Kidney epithelial cell (primary cell): ENCODE measurements around the gene MEIOB. TPM values are rescaled to one million over a fixed set of nuclear protein-coding genes. Genes with fewer than 3 reads are reported as not detected.

Experiments
- DNase-seq: peaks from one replicate; pipeline ENCODE4 v3.0.0-alpha.2; 2010; ENCODE audit warnings: low read depth
- H3K27me3 ChIP-seq: 2 replicates; pipeline ENCODE4 v1.6.0; 2011; ENCODE audit warnings: low read length; ENCODE audit not compliant: control insufficient read depth, insufficient read depth
- H3K36me3 ChIP-seq: 2 replicates; pipeline ENCODE4 v1.5.1; 2011; ENCODE audit warnings: low read length; ENCODE audit not compliant: control insufficient read depth, insufficient read depth
- H3K4me3 ChIP-seq: 2 replicates; pipeline ENCODE4 v1.5.1; 2011; ENCODE audit warnings: low read depth, mild to moderate bottlenecking, control low read depth, low read length
- total RNA-seq: library from RNA; depleted of rRNA; stranded (reverse); fragments of >200 nt; gene quantifications from 2 replicates; pipeline ENCODE4 v1.2.3, GENCODE V29; 2015
- TF ChIP-seq, protein P1 (sequence below): IDR thresholded peaks from 2 replicates; pipeline ENCODE4 v1.5.1; 2011; ENCODE audit warnings: mild to moderate bottlenecking, moderate library complexity, low read length, control low read depth, inconsistent platforms; ENCODE audit not compliant: insufficient read depth, poor library complexity, severe bottlenecking

The MEIOB gene
- total RNA-seq, 1 donor from 2014 or later, result 6.2 TPM

DNA sequence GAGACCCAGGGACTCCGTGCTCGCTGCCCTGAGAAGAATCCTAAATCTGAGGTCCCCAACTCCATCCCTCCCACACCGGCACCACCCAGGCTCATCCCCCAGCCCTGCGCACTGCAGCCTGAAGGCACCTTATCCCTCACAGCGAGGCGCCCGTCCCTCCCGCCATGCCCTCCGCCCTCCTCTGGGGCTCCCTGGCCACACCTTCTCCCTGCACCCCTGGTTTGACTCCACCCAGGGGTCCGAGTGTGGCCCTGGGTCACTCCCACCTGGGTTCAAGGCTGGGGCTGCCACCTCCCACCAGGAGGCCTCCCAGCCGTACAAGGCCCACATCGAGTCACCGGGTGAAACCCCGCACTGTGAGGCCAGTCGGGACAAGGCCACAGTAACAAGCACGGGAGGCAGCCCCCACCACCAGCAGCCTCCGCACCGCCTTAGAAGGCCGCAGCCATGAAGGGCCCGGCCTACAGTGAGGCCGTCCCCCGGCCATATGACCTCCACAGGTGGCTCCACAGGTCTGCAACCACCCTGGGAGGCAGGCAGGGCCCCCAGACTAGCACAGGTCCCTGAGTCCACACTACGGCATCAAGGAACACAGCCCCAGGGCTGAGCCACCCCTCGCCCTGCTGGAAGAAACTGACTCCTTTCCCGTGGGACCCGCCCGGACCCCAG, 53.6 kb downstream of the MEIOB start:
- peaks cover 1% of the 10 kb centered on the region for H3K36me3 ChIP-seq
- no peak overlapping the region for H3K4me3 ChIP-seq
- TF ChIP-seq, protein P1, sequence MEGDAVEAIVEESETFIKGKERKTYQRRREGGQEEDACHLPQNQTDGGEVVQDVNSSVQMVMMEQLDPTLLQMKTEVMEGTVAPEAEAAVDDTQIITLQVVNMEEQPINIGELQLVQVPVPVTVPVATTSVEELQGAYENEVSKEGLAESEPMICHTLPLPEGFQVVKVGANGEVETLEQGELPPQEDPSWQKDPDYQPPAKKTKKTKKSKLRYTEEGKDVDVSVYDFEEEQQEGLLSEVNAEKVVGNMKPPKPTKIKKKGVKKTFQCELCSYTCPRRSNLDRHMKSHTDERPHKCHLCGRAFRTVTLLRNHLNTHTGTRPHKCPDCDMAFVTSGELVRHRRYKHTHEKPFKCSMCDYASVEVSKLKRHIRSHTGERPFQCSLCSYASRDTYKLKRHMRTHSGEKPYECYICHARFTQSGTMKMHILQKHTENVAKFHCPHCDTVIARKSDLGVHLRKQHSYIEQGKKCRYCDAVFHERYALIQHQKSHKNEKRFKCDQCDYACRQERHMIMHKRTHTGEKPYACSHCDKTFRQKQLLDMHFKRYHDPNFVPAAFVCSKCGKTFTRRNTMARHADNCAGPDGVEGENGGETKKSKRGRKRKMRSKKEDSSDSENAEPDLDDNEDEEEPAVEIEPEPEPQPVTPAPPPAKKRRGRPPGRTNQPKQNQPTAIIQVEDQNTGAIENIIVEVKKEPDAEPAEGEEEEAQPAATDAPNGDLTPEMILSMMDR, result no peak
- H3K27me3 ChIP-seq, result no peaks in the 10 kb centered on the region
- DNase-seq, result no peak

DNA sequence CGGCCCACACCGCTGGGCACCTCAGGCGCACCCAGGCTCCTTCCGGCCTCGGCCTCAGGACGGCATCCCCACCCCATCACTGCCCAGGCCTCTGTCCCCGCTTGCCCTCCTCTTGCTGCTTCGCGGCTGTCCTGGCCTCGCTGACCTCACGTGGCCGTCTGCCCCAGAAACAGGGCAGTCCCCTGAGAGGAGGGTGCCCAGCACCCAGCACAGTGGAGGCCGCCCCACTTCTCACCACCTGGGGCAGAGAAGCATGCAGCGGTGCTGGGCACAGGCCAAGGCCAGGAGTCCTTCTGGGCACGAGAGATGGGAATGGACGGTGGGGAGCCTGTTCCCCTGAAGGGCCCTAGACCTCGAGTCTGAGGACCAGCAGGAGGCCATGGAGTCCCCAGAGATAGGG, 54.2 kb downstream of the MEIOB start:
- no peaks in the 10 kb centered on the region for H3K27me3 ChIP-seq
- DNase-seq, result no peak
- no peak overlapping the region for H3K4me3 ChIP-seq
- TF ChIP-seq, protein P1, result no peak
- H3K36me3 ChIP-seq, result peaks cover 1% of the 10 kb centered on the region

DNA sequence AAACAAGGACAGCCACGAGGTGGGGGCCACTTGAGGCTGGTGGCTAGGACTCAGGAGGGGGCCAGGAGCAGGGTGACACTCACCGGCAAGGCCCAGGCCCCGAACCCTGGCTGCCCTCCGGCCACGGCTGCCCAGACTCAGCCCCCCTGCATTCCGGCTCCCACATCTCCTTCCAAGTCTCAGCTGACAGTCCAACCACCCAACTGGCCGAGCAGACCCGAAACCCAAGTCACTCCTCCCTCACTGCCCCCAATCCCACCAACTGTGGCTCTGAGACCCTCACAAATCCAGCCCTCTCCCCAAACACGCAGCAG, 54.7 kb downstream of the MEIOB start:
- TF ChIP-seq, protein P1, result no peak
- Histone ChIP-seq H3K4me3 (no peak overlapping the region), H3K27me3 (no peaks in the 10 kb centered on the region), H3K36me3 (peaks cover 1% of the 10 kb centered on the region)
- no peak for DNase-seq

DNA sequence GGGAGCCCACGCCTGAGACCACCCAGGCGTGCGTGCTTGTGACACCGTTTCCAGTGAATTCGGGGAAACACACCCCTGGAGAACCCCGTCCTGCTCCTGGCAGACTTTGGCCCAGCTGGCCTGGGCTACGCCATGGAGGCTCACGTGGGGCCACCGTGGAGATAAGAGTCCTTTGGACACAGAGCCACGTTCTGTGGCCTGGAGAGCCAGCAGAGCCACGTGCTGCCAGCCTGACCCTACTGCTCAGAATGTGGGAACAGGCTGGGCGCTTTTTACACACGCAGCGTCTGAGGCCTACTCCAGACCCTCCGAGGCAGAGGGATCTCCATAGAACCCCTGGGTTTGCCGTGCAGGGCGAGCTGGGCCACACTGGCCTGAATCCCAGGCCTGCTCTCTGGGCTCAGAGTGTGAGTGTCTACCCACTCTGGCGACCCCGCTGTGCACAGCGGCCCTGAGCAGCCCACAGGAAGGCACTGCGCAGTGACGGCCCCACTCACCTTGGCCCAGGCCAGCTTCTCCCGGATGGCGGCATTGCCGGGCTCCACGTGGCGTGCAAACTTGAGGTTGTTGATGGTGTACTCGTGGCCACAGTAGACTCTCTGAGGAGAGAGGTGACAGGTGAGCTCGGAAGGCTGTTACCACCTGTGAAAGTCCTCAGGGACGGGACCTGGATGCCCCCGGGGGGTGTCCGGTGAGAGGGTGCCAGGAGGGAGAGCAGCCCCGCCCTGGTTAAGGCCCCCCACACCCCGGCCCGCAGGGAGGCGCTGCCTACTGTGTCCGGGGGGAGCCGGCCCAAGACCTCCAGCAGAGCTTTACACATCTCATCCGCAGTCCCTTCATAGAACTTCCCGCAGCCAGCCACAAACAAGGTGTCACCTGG, 55.3 kb downstream of the MEIOB start:
- peaks cover 1% of the 10 kb centered on the region for H3K36me3 ChIP-seq
- H3K4me3 ChIP-seq, result no peak overlapping the region
- DNase-seq, result no peak
- TF ChIP-seq, protein P1, result no peak
- no peaks in the 10 kb centered on the region for H3K27me3 ChIP-seq

DNA sequence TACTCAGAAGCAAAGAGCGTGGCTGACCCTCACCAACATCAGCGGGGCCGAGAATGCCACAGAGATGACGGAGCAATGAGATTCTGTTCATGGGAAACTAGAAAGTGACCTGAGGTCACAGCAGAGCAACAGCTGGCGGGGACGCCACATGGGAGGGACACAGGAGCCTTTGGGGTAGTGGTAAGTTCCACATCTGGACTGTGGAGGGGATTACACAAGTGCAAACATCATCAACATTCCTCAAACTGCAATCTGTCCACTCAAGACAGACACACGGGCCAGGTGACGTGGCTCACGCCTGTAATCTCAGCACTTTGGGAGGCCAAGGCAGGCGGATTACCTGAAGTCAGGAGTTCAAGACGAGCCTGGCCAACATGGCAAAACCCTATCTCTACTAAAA, 56.5 kb downstream of the MEIOB start:
- DNase-seq, result no peak
- H3K27me3 ChIP-seq, result no peaks in the 10 kb centered on the region

More for the DNA sequence above, 56.5 kb downstream of the MEIOB start:
- Histone ChIP-seq H3K36me3 (peaks cover 1% of the 10 kb centered on the region), H3K4me3 (no peak overlapping the region)
- TF ChIP-seq, protein P1, result no peak
